HEK293 (cell line): ENCODE results near the gene BLOC1S5.

Experiments
- CTCF ChIA-PET: fragments of 350-600 bp; formaldehyde crosslinking; extraction: SDS; loops from one replicate; lab custom pipeline; 2021; ENCODE audit warnings: antibody characterized with exemption; lab: Yijun Ruan, JAX
- POLR2A ChIA-PET: fragments of 300-600 bp; formaldehyde crosslinking; extraction: SDS; loops from one replicate; lab custom pipeline; 2020; ENCODE audit warnings: antibody characterized with exemption, inconsistent platforms; lab: Yijun Ruan, JAX
- H3K27ac ChIP-seq: fragments of 200-500 bp; sonication (Bioruptor generic); 2 replicates; pipeline ENCODE4 v1.5.1; 2014; ENCODE audit warnings: low read depth, low read length, control low read depth, inconsistent platforms; ENCODE audit errors: extremely low read depth
- H3K36me3 ChIP-seq, 2 experiments: fragments of 200-500 bp in 1 of 2; sonication (Bioruptor generic) in 1 of 2; 1 replicate in 1 of 2; 2 replicates in 1 of 2; pipeline ENCODE4 v1.5.1; 2014 to 2017; ENCODE audit warnings: inconsistent platforms in 2 of 2, low read length in 2 of 2; ENCODE audit not compliant: control insufficient read depth in 2 of 2, insufficient read depth in 1 of 2
- H3K4me1 ChIP-seq: fragments of 200-500 bp; sonication (Bioruptor generic); 2 replicates; pipeline ENCODE4 v1.5.1; 2014; ENCODE audit warnings: mild to moderate bottlenecking, low read length, inconsistent platforms; ENCODE audit not compliant: control insufficient read depth, insufficient read depth
- H3K4me3 ChIP-seq: 2 replicates; pipeline ENCODE4 v1.5.1; 2011; ENCODE audit warnings: low read depth, mild to moderate bottlenecking, control low read depth, low read length, moderate library complexity
- H3K9me3 ChIP-seq: fragments of 200-500 bp; sonication (Bioruptor generic); 2 replicates; pipeline ENCODE4 v1.5.1; 2014; ENCODE audit warnings: low read depth, low read length, inconsistent platforms; ENCODE audit not compliant: control insufficient read depth, insufficient read depth
- HOXC10 ChIP-seq: sonication (generic); formaldehyde crosslinking; IDR thresholded peaks from 2 replicates; pipeline ENCODE4 v1.8.1; 2023; ENCODE audit warnings: mild to moderate bottlenecking, missing genetic modification reagents
- KLF9 ChIP-seq: fragments of 450-650 bp; formaldehyde crosslinking; IDR thresholded peaks from 2 replicates; pipeline ENCODE4 v1.5.1; 2016; ENCODE audit warnings: missing biosample characterization, missing genetic modification characterization, low read depth
- RBAK ChIP-seq: fragments of 450-650 bp; formaldehyde crosslinking; IDR thresholded peaks from 2 replicates; pipeline ENCODE4 v1.5.1; 2016; ENCODE audit warnings: missing biosample characterization, missing genetic modification characterization
- SCRT2 ChIP-seq: fragments of 450-650 bp; formaldehyde crosslinking; IDR thresholded peaks from 2 replicates; pipeline ENCODE4 v1.5.1; 2016; ENCODE audit warnings: missing biosample characterization, missing genetic modification characterization
- SP2 ChIP-seq: fragments of 450-650 bp; formaldehyde crosslinking; IDR thresholded peaks from 2 replicates; pipeline ENCODE4 v1.5.1; 2016; ENCODE audit warnings: missing biosample characterization, missing genetic modification characterization
- SP3 ChIP-seq: fragments of 450-650 bp; formaldehyde crosslinking; IDR thresholded peaks from 2 replicates; pipeline ENCODE4 v1.5.1; 2016; ENCODE audit warnings: missing biosample characterization, missing genetic modification characterization
- ZBTB20 ChIP-seq: fragments of 450-650 bp; formaldehyde crosslinking; IDR thresholded peaks from 2 replicates; pipeline ENCODE4 v1.5.1; 2016; ENCODE audit warnings: missing biosample characterization, missing genetic modification characterization
- ZFP37 ChIP-seq: fragments of 450-650 bp; formaldehyde crosslinking; IDR thresholded peaks from 2 replicates; pipeline ENCODE4 v1.5.1; 2016; ENCODE audit warnings: missing biosample characterization, missing genetic modification characterization
- ZNF214 ChIP-seq: fragments of 450-650 bp; formaldehyde crosslinking; IDR thresholded peaks from 2 replicates; pipeline ENCODE4 v1.5.1; 2017; ENCODE audit warnings: missing biosample characterization, mild to moderate bottlenecking, missing genetic modification characterization, borderline replicate concordance
- ZNF223 ChIP-seq: fragments of 450-650 bp; formaldehyde crosslinking; IDR thresholded peaks from 2 replicates; pipeline ENCODE4 v1.5.1; 2016; ENCODE audit warnings: missing biosample characterization, missing genetic modification characterization
- ZNF311 ChIP-seq: fragments of 450-650 bp; formaldehyde crosslinking; IDR thresholded peaks from 2 replicates; pipeline ENCODE4 v1.5.1; 2017; ENCODE audit warnings: missing biosample characterization, missing genetic modification characterization, borderline replicate concordance
- ZNF37A ChIP-seq: fragments of 450-650 bp; IDR thresholded peaks from 2 replicates; pipeline ENCODE4 v1.5.1; 2018; ENCODE audit warnings: missing biosample characterization, missing genetic modification characterization
- ZNF433 ChIP-seq: fragments of 450-650 bp; formaldehyde crosslinking; IDR thresholded peaks from 2 replicates; pipeline ENCODE4 v1.5.1; 2016; ENCODE audit warnings: missing biosample characterization, missing genetic modification characterization, low read depth
- ZNF530 ChIP-seq: fragments of 450-650 bp; formaldehyde crosslinking; IDR thresholded peaks from 2 replicates; pipeline ENCODE4 v1.5.1; 2016; ENCODE audit warnings: low read depth, missing biosample characterization, missing genetic modification characterization
- ZNF677 ChIP-seq: fragments of 450-650 bp; IDR thresholded peaks from 2 replicates; pipeline ENCODE4 v1.5.0; 2018; ENCODE audit warnings: missing biosample characterization, mild to moderate bottlenecking, missing genetic modification characterization, moderate library complexity
- TF ChIP-seq, protein P1 (sequence below): fragments of 450-650 bp; formaldehyde crosslinking; IDR thresholded peaks from 2 replicates; pipeline ENCODE4 v1.5.1; 2016; ENCODE audit warnings: missing biosample characterization, missing genetic modification characterization
- TF ChIP-seq, protein P2 (sequence below): fragments of 450-650 bp; formaldehyde crosslinking; IDR thresholded peaks from 2 replicates; pipeline ENCODE4 v1.5.1; 2016; ENCODE audit warnings: missing biosample characterization, missing genetic modification characterization
- TF ChIP-seq, protein P3 (sequence below): fragments of 450-650 bp; formaldehyde crosslinking; IDR thresholded peaks from 2 replicates; pipeline ENCODE4 v1.5.1; 2017; ENCODE audit warnings: missing biosample characterization, missing genetic modification characterization
- TF ChIP-seq, protein P4 (sequence below): sonication (generic); formaldehyde crosslinking; IDR thresholded peaks from 2 replicates; pipeline ENCODE4 v1.8.1; 2022; ENCODE audit warnings: mild to moderate bottlenecking, moderate library complexity, missing genetic modification reagents
- TF ChIP-seq, protein P5 (sequence below): fragments of 450-650 bp; formaldehyde crosslinking; IDR thresholded peaks from 2 replicates; pipeline ENCODE4 v1.5.1; 2016; ENCODE audit warnings: missing biosample characterization, missing genetic modification characterization, low read depth

The BLOC1S5 gene

DNA sequence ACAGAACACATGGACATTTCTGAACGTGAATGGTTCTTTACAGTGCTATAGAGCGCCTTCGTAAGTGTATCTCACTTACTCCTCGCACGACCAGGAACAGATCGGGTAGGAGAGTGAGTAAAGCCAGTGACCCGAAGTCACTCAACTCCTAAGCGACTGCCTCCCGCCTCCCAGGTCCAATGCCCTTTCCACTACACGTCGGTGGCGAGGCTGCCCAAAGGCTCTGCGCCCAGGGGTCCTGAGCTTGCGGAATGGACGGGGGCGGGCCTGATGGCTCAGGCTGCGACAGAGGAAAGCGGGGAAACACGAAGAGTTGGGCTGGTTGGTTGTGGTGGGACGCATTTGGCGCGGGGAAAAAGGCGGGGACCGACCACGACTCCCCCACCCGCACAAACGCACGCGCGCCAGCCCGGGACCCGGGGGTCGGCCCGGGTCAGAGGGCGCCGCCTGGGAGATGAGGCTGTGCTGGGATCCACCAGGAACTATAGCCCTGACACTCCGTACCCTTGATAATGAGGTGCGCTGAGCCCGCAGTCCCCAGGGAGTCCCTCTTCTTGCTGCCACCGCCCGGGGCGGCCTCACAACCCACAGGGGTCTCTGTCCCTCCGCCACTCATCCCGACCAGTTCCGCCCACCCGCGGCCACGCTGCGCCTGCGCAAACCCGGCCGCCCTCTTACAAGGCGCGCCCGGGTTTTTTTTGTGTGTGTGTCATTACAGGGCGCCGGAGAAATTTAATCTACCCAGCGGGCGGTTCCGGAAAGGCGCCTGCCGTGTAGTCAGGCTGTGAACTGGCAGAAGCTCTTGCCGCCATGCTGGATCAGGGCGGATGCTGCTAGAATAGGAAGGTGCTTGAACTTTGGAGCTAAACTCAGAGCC is at the start of gene BLOC1S5 (continued):
- TF ChIP-seq, protein P1, sequence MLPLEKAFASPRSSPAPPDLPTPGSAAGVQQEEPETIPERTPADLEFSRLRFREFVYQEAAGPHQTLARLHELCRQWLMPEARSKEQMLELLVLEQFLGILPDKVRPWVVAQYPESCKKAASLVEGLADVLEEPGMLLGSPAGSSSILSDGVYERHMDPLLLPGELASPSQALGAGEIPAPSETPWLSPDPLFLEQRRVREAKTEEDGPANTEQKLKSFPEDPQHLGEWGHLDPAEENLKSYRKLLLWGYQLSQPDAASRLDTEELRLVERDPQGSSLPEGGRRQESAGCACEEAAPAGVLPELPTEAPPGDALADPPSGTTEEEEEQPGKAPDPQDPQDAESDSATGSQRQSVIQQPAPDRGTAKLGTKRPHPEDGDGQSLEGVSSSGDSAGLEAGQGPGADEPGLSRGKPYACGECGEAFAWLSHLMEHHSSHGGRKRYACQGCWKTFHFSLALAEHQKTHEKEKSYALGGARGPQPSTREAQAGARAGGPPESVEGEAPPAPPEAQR, result no peak
- no peak for TF ChIP-seq ZNF214
- TF ChIP-seq HOXC10 (CRISPR knock-in tag), result no peak

DNA sequence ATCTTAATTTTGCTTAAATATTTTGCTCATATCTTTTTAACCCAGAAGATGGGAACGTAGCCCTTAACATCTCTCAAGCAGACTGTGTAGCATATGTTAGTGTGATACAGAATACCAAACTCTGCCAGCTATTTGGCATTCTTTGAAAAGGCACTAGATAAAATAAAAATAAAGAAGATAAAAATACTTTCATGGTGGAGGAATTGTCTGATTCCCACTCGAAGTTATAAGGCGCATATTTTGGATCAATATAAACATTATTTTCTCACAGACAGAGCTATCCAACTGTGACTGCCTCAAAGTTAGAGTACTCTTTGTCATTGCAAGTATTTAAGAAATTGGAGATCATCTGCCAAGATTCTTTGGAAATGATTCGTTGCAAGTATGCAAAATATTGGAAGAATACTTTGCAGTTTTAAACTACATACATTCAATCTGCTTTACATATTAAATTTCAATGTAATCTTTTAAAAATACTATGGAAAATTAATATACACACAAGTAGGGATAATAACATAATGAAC is 49.0 kb upstream of the BLOC1S5 start:
- H3K36me3 ChIP-seq, result no peaks in the 10 kb centered on the region
- CTCF ChIA-PET, result interaction anchor here (0.7 to 2.1 kb wide), 3 partner anchors 18 to 106 kb away, joined by 3 to 9 read pairs (median 6); no protein-coding TSS in a partner anchor
- no peak overlapping the region for H3K27ac ChIP-seq
- H3K4me1 ChIP-seq, result no peaks in the 10 kb centered on the region
- no peaks in the 10 kb centered on the region for H3K9me3 ChIP-seq
- H3K4me3 ChIP-seq, result no peak overlapping the region
- no peak for TF ChIP-seq ZNF311 (tag by site-specific recombination)
- TF ChIP-seq ZNF223 (tag by site-specific recombination), result no peak
- POLR2A ChIA-PET, result interaction anchor here (1.0 to 1.2 kb wide), 2 partner anchors 11 to 28 kb away, joined by 3 to 4 read pairs; partner anchors contain the start of gene EEF1E1

DNA sequence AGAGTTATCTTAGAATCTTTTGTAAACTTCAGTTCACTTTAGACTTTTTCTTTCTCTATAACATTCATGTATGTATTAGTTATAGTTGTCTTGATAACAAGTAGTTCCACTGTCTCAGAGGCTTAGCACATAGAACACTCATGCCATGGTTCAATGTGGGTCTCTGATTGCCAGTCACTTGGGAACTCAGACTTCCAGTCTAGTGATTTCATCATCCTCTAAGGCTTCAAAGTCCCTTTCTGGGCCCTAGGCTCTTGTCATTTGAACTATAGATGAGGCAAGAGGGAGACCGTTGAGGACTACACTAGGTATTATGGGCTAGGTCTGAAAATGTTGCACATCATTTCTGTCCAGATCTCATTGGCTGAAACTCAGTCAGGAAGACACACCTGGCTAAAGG is 46.5 kb upstream of the BLOC1S5 start:
- H3K4me1 ChIP-seq, result no peaks in the 10 kb centered on the region
- H3K36me3 ChIP-seq, result no peaks in the 10 kb centered on the region
- ChIA-PET POLR2A (no interaction called here), CTCF (interaction anchor here (0.6 kb wide), 1 partner anchor 37 kb away, joined by 3 read pairs; no protein-coding TSS in a partner anchor)
- H3K27ac ChIP-seq, result no peak overlapping the region
- no peak for TF ChIP-seq ZNF433
- TF ChIP-seq ZNF530 (tag by site-specific recombination), result no peak
- TF ChIP-seq KLF9, result no peak
- TF ChIP-seq, protein P2, sequence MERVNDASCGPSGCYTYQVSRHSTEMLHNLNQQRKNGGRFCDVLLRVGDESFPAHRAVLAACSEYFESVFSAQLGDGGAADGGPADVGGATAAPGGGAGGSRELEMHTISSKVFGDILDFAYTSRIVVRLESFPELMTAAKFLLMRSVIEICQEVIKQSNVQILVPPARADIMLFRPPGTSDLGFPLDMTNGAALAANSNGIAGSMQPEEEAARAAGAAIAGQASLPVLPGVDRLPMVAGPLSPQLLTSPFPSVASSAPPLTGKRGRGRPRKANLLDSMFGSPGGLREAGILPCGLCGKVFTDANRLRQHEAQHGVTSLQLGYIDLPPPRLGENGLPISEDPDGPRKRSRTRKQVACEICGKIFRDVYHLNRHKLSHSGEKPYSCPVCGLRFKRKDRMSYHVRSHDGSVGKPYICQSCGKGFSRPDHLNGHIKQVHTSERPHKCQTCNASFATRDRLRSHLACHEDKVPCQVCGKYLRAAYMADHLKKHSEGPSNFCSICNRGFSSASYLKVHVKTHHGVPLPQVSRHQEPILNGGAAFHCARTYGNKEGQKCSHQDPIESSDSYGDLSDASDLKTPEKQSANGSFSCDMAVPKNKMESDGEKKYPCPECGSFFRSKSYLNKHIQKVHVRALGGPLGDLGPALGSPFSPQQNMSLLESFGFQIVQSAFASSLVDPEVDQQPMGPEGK (tag by site-specific recombination), result no peak
- TF ChIP-seq ZBTB20 (tag by site-specific recombination), result no peak
- TF ChIP-seq, protein P3, sequence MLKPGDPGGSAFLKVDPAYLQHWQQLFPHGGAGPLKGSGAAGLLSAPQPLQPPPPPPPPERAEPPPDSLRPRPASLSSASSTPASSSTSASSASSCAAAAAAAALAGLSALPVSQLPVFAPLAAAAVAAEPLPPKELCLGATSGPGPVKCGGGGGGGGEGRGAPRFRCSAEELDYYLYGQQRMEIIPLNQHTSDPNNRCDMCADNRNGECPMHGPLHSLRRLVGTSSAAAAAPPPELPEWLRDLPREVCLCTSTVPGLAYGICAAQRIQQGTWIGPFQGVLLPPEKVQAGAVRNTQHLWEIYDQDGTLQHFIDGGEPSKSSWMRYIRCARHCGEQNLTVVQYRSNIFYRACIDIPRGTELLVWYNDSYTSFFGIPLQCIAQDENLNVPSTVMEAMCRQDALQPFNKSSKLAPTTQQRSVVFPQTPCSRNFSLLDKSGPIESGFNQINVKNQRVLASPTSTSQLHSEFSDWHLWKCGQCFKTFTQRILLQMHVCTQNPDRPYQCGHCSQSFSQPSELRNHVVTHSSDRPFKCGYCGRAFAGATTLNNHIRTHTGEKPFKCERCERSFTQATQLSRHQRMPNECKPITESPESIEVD, result no peak
- TF ChIP-seq ZNF37A (tag by site-specific recombination), result no peak
- TF ChIP-seq ZNF677 (tag by site-specific recombination), result no peak
- no peak for TF ChIP-seq SP3 (tag by site-specific recombination)
- TF ChIP-seq RBAK (tag by site-specific recombination), result no peak
- TF ChIP-seq, protein P4, sequence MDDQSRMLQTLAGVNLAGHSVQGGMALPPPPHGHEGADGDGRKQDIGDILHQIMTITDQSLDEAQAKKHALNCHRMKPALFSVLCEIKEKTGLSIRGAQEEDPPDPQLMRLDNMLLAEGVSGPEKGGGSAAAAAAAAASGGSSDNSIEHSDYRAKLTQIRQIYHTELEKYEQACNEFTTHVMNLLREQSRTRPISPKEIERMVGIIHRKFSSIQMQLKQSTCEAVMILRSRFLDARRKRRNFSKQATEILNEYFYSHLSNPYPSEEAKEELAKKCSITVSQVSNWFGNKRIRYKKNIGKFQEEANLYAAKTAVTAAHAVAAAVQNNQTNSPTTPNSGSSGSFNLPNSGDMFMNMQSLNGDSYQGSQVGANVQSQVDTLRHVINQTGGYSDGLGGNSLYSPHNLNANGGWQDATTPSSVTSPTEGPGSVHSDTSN (CRISPR knock-in tag), result no peak
- no peak for TF ChIP-seq ZFP37
- TF ChIP-seq SCRT2 (tag by site-specific recombination), result no peak
- no peak for TF ChIP-seq SP2 (tag by site-specific recombination)
- TF ChIP-seq, protein P5, sequence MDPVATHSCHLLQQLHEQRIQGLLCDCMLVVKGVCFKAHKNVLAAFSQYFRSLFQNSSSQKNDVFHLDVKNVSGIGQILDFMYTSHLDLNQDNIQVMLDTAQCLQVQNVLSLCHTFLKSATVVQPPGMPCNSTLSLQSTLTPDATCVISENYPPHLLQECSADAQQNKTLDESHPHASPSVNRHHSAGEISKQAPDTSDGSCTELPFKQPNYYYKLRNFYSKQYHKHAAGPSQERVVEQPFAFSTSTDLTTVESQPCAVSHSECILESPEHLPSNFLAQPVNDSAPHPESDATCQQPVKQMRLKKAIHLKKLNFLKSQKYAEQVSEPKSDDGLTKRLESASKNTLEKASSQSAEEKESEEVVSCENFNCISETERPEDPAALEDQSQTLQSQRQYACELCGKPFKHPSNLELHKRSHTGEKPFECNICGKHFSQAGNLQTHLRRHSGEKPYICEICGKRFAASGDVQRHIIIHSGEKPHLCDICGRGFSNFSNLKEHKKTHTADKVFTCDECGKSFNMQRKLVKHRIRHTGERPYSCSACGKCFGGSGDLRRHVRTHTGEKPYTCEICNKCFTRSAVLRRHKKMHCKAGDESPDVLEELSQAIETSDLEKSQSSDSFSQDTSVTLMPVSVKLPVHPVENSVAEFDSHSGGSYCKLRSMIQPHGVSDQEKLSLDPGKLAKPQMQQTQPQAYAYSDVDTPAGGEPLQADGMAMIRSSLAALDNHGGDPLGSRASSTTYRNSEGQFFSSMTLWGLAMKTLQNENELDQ (tag by site-specific recombination), result no peak
- no peak overlapping the region for H3K4me3 ChIP-seq
- H3K9me3 ChIP-seq, result no peaks in the 10 kb centered on the region
